Upper lobe of right lung (tissue), 1 donor: Measurements from ENCODE around the gene FGF22. TPM values are rescaled to one million over a fixed set of nuclear protein-coding genes. Genes with fewer than 3 reads are reported as not detected.

Experiments used
- ATAC-seq: fragments of 200-7000 bp; cut with Tn5 transposase; one replicate; pipeline ENCODE4 v1.9.1; 2020; ENCODE audit warnings: mild to moderate bottlenecking, moderate library complexity
- DNase-seq: peaks from one replicate; pipeline ENCODE4 v3.0.0-alpha.2; 2020
- H3K27ac ChIP-seq: fragments of 200-600 bp; one replicate; pipeline ENCODE4 v1.8.0; 2022
- H3K27me3 ChIP-seq: fragments of 200-600 bp; one replicate; pipeline ENCODE4 v1.8.0; 2022; ENCODE audit warnings: mild to moderate bottlenecking
- H3K36me3 ChIP-seq: fragments of 200-600 bp; one replicate; pipeline ENCODE4 v1.8.0; 2022
- H3K4me1 ChIP-seq: fragments of 200-600 bp; one replicate; pipeline ENCODE4 v1.8.0; 2022
- H3K4me3 ChIP-seq: fragments of 200-600 bp; one replicate; pipeline ENCODE4 v1.8.0; 2022; ENCODE audit warnings: mild to moderate bottlenecking
- H3K9me3 ChIP-seq: fragments of 200-600 bp; one replicate; pipeline ENCODE4 v1.8.0; 2022
- intact Hi-C: fragments of 100-400 bp; cut with DNase I; formaldehyde crosslinking; loops from one replicate; pipeline ENCODE4 v1.11.0; 2022
- total RNA-seq: library from RNA; stranded (reverse); fragmentation: NEBNext Ultra II Directional; extraction: Animal tissue kit (Norgen Biotek cat#: 25700); gene quantifications from one replicate; pipeline ENCODE4 v1.2.1, GENCODE V29; 2021
- TF ChIP-seq, protein P1 (sequence below): fragments of 200-600 bp; IDR thresholded peaks from one replicate; pipeline ENCODE4 v1.8.0; 2022; ENCODE audit warnings: antibody characterized with exemption
- donor health status: DM: no; HTN: yes; CAD: no; lungs with severe emphysema.

The FGF22 gene
- total RNA-seq, 1 donor from 2014 or later = 0.52 TPM

DNA sequence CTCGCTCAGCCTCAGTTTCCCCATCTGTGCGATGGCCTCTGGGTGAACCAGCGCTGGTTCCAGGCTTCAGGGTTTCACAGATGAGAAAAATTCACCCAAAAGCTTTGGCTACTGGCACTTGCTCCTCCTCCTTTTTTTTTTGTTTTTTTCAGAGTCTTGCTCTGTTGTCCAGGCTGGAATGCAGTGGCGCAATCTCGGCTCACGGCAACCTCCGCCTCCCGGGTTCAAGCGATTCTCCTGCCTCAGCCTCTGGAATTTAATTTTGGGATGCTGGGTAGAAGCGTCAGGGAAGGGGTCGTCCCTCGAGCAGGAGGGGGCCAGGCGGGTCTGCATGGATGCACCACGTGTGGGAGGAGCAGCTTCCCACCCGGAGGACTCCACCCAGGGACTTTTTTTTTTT lies 48.5 kb downstream of the FGF22 start:
- no peaks in the 10 kb centered on the region for H3K9me3 ChIP-seq
- no peak for DNase-seq
- intact Hi-C loops = no loop called here

GRCh38 chr19:688992-689391 lies 49.3 kb downstream of the FGF22 start:
- Histone ChIP-seq H3K36me3 (no peaks in the 10 kb centered on the region), H3K4me1 (no peaks in the 10 kb centered on the region), H3K27ac (no peak overlapping the region), H3K4me3 (no peak overlapping the region), H3K9me3 (no peaks in the 10 kb centered on the region), H3K27me3 (no peaks in the 10 kb centered on the region)
- ATAC-seq (no peak), DNase-seq (no peak)
- TF ChIP-seq, protein P1, sequence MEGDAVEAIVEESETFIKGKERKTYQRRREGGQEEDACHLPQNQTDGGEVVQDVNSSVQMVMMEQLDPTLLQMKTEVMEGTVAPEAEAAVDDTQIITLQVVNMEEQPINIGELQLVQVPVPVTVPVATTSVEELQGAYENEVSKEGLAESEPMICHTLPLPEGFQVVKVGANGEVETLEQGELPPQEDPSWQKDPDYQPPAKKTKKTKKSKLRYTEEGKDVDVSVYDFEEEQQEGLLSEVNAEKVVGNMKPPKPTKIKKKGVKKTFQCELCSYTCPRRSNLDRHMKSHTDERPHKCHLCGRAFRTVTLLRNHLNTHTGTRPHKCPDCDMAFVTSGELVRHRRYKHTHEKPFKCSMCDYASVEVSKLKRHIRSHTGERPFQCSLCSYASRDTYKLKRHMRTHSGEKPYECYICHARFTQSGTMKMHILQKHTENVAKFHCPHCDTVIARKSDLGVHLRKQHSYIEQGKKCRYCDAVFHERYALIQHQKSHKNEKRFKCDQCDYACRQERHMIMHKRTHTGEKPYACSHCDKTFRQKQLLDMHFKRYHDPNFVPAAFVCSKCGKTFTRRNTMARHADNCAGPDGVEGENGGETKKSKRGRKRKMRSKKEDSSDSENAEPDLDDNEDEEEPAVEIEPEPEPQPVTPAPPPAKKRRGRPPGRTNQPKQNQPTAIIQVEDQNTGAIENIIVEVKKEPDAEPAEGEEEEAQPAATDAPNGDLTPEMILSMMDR = no peak
- intact Hi-C loops = no loop called here

More for the DNA sequence above, 48.5 kb downstream of the FGF22 start:
- no peak overlapping the region for H3K4me3 ChIP-seq
- TF ChIP-seq, protein P1 = no peak
- H3K4me1 ChIP-seq = no peaks in the 10 kb centered on the region
- no peaks in the 10 kb centered on the region for H3K27me3 ChIP-seq
- no peaks in the 10 kb centered on the region for H3K36me3 ChIP-seq
- no peak for ATAC-seq
- no peak overlapping the region for H3K27ac ChIP-seq

GRCh38 chr19:690203-690602 lies 50.5 kb downstream of the FGF22 start:
- intact Hi-C loops = no loop called here
- DNase-seq (no peak), ATAC-seq (no peak)
- H3K27me3 ChIP-seq = peaks cover 6% of the 10 kb centered on the region
- H3K4me1 ChIP-seq = no peaks in the 10 kb centered on the region
- no peak overlapping the region for H3K27ac ChIP-seq
- TF ChIP-seq, protein P1 = no peak
- no peak overlapping the region for H3K4me3 ChIP-seq
- H3K9me3 ChIP-seq = no peaks in the 10 kb centered on the region
- H3K36me3 ChIP-seq = no peaks in the 10 kb centered on the region

Other genes starting within 250 kb of the FGF22 start
- gene C2CD4C, start 230.7 kb upstream of the FGF22 start, total RNA-seq = 2.6 TPM
- gene SHC2, start 178.8 kb upstream of the FGF22 start, total RNA-seq = 37.8 TPM
- 1.2 TPM for gene MADCAM1, start 143.4 kb upstream of the FGF22 start, total RNA-seq
- gene TPGS1, start 132.4 kb upstream of the FGF22 start, total RNA-seq = 19.9 TPM
- 40.9 TPM for gene CDC34, start 108.1 kb upstream of the FGF22 start, total RNA-seq
- gene GZMM, start 95.8 kb upstream of the FGF22 start, total RNA-seq = 2.9 TPM
- gene BSG, start 67.3 kb upstream of the FGF22 start, total RNA-seq = 359 TPM
- 0.52 TPM for gene HCN2, start 50.0 kb upstream of the FGF22 start, total RNA-seq
- gene POLRMT, start 6.3 kb upstream of the FGF22 start, total RNA-seq = 36.0 TPM
- gene RNF126, start 23.3 kb downstream of the FGF22 start, total RNA-seq = 32.9 TPM
- 114 TPM for gene FSTL3, start 36.5 kb downstream of the FGF22 start, total RNA-seq
- not detected for gene PRSS57, start 55.6 kb downstream of the FGF22 start, total RNA-seq
- 56.9 TPM for gene PALM, start 69.1 kb downstream of the FGF22 start, total RNA-seq
- gene MISP, start 111.2 kb downstream of the FGF22 start, total RNA-seq = 15.9 TPM
- 245 TPM for gene PTBP1, start 157.6 kb downstream of the FGF22 start, total RNA-seq
- 0.46 TPM for gene PLPPR3, start 182.1 kb downstream of the FGF22 start, total RNA-seq
- 0.75 TPM for gene AZU1, start 188.0 kb downstream of the FGF22 start, total RNA-seq
- gene PRTN3, start 201.1 kb downstream of the FGF22 start, total RNA-seq = not detected
- 0.52 TPM for gene ELANE, start 212.4 kb downstream of the FGF22 start, total RNA-seq
- 153 TPM for gene CFD, start 219.8 kb downstream of the FGF22 start, total RNA-seq